ENCODE data around the gene ZMYND11. TPM values are rescaled to one million over a fixed set of nuclear protein-coding genes. Genes with fewer than 3 reads are reported as not detected.
"Not testable (repeated sequence)": the region's sequence is repeated elsewhere in the genome, so short reads cannot be mapped to it uniquely, and the experiment has no call there.

Gene ZMYND11
- total and polyA plus RNA-seq, 4 donors = 29.5 to 78.3 (median 43.2) TPM

GRCh38 chr10:251982-252582 is 116.8 kb downstream of the ZMYND11 start:
- 94 to 98% methylated on average over 13 of the region's 13 CpGs for WGBS, 2 donors
- Histone ChIP-seq H3K27ac (ENCODE audit: low read depth in 1 of 2, low read length in 1 of 2) (no peak overlapping the region), H3K36me3 (ENCODE audit: control insufficient read depth in 4 of 4, insufficient read depth in 4 of 4, low read length in 4 of 4) (peaks cover 30 to 46% (median 32%) of the 10 kb centered on the region in 4 donors), H3K27me3 (ENCODE audit: control insufficient read depth in 3 of 3, insufficient read depth in 3 of 3, low read length in 2 of 3) (no peaks in the 10 kb centered on the region), H3K9me3 (ENCODE audit: control insufficient read depth in 4 of 4, insufficient read depth in 3 of 4, low read length in 3 of 4) (no peaks in the 10 kb centered on the region), H3K4me1 (ENCODE audit: control insufficient read depth in 5 of 5, insufficient read depth in 5 of 5, low read length in 5 of 5) (no peaks in the 10 kb centered on the region), H3K9ac (ENCODE audit: insufficient read depth in 1 of 2, low read length in 2 of 2) (no peak overlapping the region), H3K4me3 (no peak overlapping the region)
- no peak for DNase-seq
- TF ChIP-seq CTCF (IDR thresholded peaks at IDR 0.05; ENCODE audit: control extremely low read depth, extremely low read depth) = no peak
- ATAC-seq (ENCODE audit: insufficient read depth, low FRiP score) = no peak

- H3K36me3 ChIP-seq (ENCODE audit: control insufficient read depth in 4 of 4, insufficient read depth in 4 of 4, low read length in 4 of 4) = peaks cover 0 to 3% (median 1%) of the 10 kb centered on the region in 4 donors
- WGBS, 2 donors = 59 to 77% methylated on average over 15 of the region's 15 CpGs
- DNase-seq (no peak), ATAC-seq (ENCODE audit: insufficient read depth, low FRiP score) (no peak)
- TF ChIP-seq CTCF (IDR thresholded peaks at IDR 0.05; ENCODE audit: control extremely low read depth, extremely low read depth) = no peak
- no peak overlapping the region for H3K27ac ChIP-seq (ENCODE audit: low read depth in 1 of 2, low read length in 1 of 2)
- no peaks in the 10 kb centered on the region for H3K4me1 ChIP-seq (ENCODE audit: control insufficient read depth in 5 of 5, insufficient read depth in 5 of 5, low read length in 5 of 5)
- no peaks in the 10 kb centered on the region for H3K9me3 ChIP-seq (ENCODE audit: control insufficient read depth in 4 of 4, insufficient read depth in 3 of 4, low read length in 3 of 4)
- no peak overlapping the region for H3K4me3 ChIP-seq
- H3K27me3 ChIP-seq (ENCODE audit: control insufficient read depth in 3 of 3, insufficient read depth in 3 of 3, low read length in 2 of 3) = no peaks in the 10 kb centered on the region
- no peak overlapping the region for H3K9ac ChIP-seq (ENCODE audit: insufficient read depth in 1 of 2, low read length in 2 of 2)
These were observed 125.7 kb downstream of the ZMYND11 start for GRCh38 chr10:260819-261429.

- not testable (repeated sequence) for DNase-seq; H3K27me3 ChIP-seq (ENCODE audit: control insufficient read depth in 3 of 3, insufficient read depth in 3 of 3, low read length in 2 of 3); H3K4me3 ChIP-seq; H3K27ac ChIP-seq (ENCODE audit: low read depth in 1 of 2, low read length in 1 of 2); H3K9ac ChIP-seq (ENCODE audit: insufficient read depth in 1 of 2, low read length in 2 of 2); H3K4me1 ChIP-seq (ENCODE audit: control insufficient read depth in 5 of 5, insufficient read depth in 5 of 5, low read length in 5 of 5); H3K9me3 ChIP-seq (ENCODE audit: control insufficient read depth in 4 of 4, insufficient read depth in 3 of 4, low read length in 3 of 4); H3K36me3 ChIP-seq (ENCODE audit: control insufficient read depth in 4 of 4, insufficient read depth in 4 of 4, low read length in 4 of 4); ATAC-seq (ENCODE audit: insufficient read depth, low FRiP score)
- 79 to 90% methylated on average over 11 of the region's 11 CpGs for WGBS, 2 donors
These were observed 129.2 kb downstream of the ZMYND11 start for GRCh38 chr10:264160-265073.

GRCh38 chr10:265074-265440 is 129.8 kb downstream of the ZMYND11 start:
- not testable (repeated sequence) for DNase-seq; H3K4me1 ChIP-seq (ENCODE audit: control insufficient read depth in 5 of 5, insufficient read depth in 5 of 5, low read length in 5 of 5); H3K36me3 ChIP-seq (ENCODE audit: control insufficient read depth in 4 of 4, insufficient read depth in 4 of 4, low read length in 4 of 4); H3K27me3 ChIP-seq (ENCODE audit: control insufficient read depth in 3 of 3, insufficient read depth in 3 of 3, low read length in 2 of 3); ATAC-seq (ENCODE audit: insufficient read depth, low FRiP score); H3K27ac ChIP-seq (ENCODE audit: low read depth in 1 of 2, low read length in 1 of 2); H3K4me3 ChIP-seq; H3K9me3 ChIP-seq (ENCODE audit: control insufficient read depth in 4 of 4, insufficient read depth in 3 of 4, low read length in 3 of 4); H3K9ac ChIP-seq (ENCODE audit: insufficient read depth in 1 of 2, low read length in 2 of 2)
- WGBS, 2 donors = 89 to 93% methylated on average over 6 of the region's 6 CpGs

GRCh38 chr10:265816-266588 is 130.7 kb downstream of the ZMYND11 start:
- not testable (repeated sequence) for H3K27me3 ChIP-seq (ENCODE audit: control insufficient read depth in 3 of 3, insufficient read depth in 3 of 3, low read length in 2 of 3); H3K36me3 ChIP-seq (ENCODE audit: control insufficient read depth in 4 of 4, insufficient read depth in 4 of 4, low read length in 4 of 4); H3K9me3 ChIP-seq (ENCODE audit: control insufficient read depth in 4 of 4, insufficient read depth in 3 of 4, low read length in 3 of 4); H3K4me1 ChIP-seq (ENCODE audit: control insufficient read depth in 5 of 5, insufficient read depth in 5 of 5, low read length in 5 of 5); DNase-seq; H3K9ac ChIP-seq (ENCODE audit: insufficient read depth in 1 of 2, low read length in 2 of 2); ATAC-seq (ENCODE audit: insufficient read depth, low FRiP score); H3K4me3 ChIP-seq; H3K27ac ChIP-seq (ENCODE audit: low read depth in 1 of 2, low read length in 1 of 2)
- WGBS, 2 donors = 65 to 79% methylated on average over 3 to 5 of the region's 5 CpGs

All from lung (tissue), 12 donors.